ENCODE measurements around the gene SHH.

Gene SHH

GRCh38 chr7:155809332-155809946, 2.8 kb downstream of the SHH start:
- Histone ChIP-seq H3K4me1 (ENCODE audit: insufficient read depth, low read length, poor library complexity, severe bottlenecking) (peaks cover 9% of the 10 kb centered on the region), H3K4me2 (ENCODE audit: low read depth, low read length, poor library complexity, severe bottlenecking) (no peak overlapping the region), H3K9me3 (ENCODE audit: insufficient read depth, low read depth, low read length) (no peaks in the 10 kb centered on the region), H3K27me3 (ENCODE audit: insufficient read depth, low read length, poor library complexity, severe bottlenecking) (no peaks in the 10 kb centered on the region), H3K9ac (ENCODE audit: low read depth, low read length, poor library complexity, severe bottlenecking) (no peak overlapping the region), H4K20me1 (ENCODE audit: insufficient read depth, low read length, poor library complexity, severe bottlenecking) (no peaks in the 10 kb centered on the region), H3F3A (ENCODE audit: low read depth) (no peaks in the 10 kb centered on the region), H3K4me3 (ENCODE audit: low read length, poor library complexity, severe bottlenecking) (no peak overlapping the region), H3K79me2 (ENCODE audit: insufficient read depth, low read length) (no peaks in the 10 kb centered on the region), H3K9me2 (replicated peaks; ENCODE audit: low read depth, low read length) (no peaks in the 10 kb centered on the region), H3K36me3 (ENCODE audit: insufficient read depth, low read length) (no peaks in the 10 kb centered on the region), H2AFZ (ENCODE audit: low read length) (no peak overlapping the region)
- TF ChIP-seq EZH2phosphoT487 (IDR thresholded peaks at IDR 0.05; ENCODE audit: borderline replicate concordance), result no peak
- TF ChIP-seq, protein P1, sequence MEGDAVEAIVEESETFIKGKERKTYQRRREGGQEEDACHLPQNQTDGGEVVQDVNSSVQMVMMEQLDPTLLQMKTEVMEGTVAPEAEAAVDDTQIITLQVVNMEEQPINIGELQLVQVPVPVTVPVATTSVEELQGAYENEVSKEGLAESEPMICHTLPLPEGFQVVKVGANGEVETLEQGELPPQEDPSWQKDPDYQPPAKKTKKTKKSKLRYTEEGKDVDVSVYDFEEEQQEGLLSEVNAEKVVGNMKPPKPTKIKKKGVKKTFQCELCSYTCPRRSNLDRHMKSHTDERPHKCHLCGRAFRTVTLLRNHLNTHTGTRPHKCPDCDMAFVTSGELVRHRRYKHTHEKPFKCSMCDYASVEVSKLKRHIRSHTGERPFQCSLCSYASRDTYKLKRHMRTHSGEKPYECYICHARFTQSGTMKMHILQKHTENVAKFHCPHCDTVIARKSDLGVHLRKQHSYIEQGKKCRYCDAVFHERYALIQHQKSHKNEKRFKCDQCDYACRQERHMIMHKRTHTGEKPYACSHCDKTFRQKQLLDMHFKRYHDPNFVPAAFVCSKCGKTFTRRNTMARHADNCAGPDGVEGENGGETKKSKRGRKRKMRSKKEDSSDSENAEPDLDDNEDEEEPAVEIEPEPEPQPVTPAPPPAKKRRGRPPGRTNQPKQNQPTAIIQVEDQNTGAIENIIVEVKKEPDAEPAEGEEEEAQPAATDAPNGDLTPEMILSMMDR (conservative IDR thresholded peaks at IDR 0.05; ENCODE audit: low read length), result no peak

- Histone ChIP-seq H3K9me3 (ENCODE audit: insufficient read depth, low read depth, low read length) (no peaks in the 10 kb centered on the region), H3K36me3 (ENCODE audit: insufficient read depth, low read length) (no peaks in the 10 kb centered on the region), H2AFZ (ENCODE audit: low read length) (no peak overlapping the region), H3K27me3 (ENCODE audit: insufficient read depth, low read length, poor library complexity, severe bottlenecking) (peaks cover 1% of the 10 kb centered on the region), H3K9me2 (replicated peaks; ENCODE audit: low read depth, low read length) (no peaks in the 10 kb centered on the region), H4K20me1 (ENCODE audit: insufficient read depth, low read length, poor library complexity, severe bottlenecking) (no peaks in the 10 kb centered on the region), H3K4me3 (ENCODE audit: low read length, poor library complexity, severe bottlenecking) (no peak overlapping the region), H3F3A (ENCODE audit: low read depth) (no peaks in the 10 kb centered on the region), H3K9ac (ENCODE audit: low read depth, low read length, poor library complexity, severe bottlenecking) (no peak overlapping the region), H3K4me2 (ENCODE audit: low read depth, low read length, poor library complexity, severe bottlenecking) (no peak overlapping the region), H3K4me1 (ENCODE audit: insufficient read depth, low read length, poor library complexity, severe bottlenecking) (peaks cover 12% of the 10 kb centered on the region), H3K79me2 (ENCODE audit: insufficient read depth, low read length) (no peaks in the 10 kb centered on the region)
- TF ChIP-seq, protein P1 (conservative IDR thresholded peaks at IDR 0.05; ENCODE audit: low read length), result no peak
- no peak for TF ChIP-seq EZH2phosphoT487 (IDR thresholded peaks at IDR 0.05; ENCODE audit: borderline replicate concordance)
These were observed 3.5 kb downstream of the SHH start for GRCh38 chr7:155808549-155809331.

DNA sequence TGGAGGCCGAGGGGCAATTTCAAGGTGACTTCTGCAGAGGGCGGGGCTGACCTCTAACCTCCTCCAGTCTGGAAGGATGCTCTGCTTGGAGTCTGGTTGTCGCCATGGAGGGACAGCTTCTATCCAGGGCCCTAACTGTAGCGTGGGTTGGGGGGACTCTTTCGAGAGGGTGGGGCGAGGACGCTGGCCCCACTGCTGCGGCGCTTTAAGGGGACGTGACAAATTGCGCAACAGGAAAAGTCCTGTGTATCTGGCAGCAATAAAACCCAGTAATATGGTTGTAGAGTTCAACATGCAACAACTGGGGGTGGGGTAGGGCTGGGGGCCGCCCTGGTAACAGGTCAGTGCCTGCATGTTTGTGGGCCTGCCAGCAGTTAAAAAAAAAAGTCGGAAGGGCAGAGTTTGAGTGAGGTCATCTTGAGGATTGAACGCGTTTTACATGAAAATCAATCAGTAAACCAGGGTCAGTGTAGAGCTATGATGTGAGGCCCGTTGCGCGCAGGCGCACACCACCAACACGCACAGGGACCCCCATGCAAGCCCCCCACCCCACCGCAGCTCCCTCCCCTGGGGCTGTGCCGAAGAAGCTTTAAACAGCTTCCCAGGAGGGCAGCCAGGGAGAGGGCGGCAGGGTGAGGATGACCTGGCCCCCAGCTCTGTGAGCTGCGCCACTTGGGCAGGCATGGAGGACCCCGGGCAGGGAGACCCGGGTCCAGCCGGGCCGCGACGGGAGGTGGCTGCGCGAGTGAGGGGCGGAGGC, 4.3 kb downstream of the SHH start:
- no peaks in the 10 kb centered on the region for H3K79me2 ChIP-seq (ENCODE audit: insufficient read depth, low read length)
- peaks cover 12% of the 10 kb centered on the region for H3K4me1 ChIP-seq (ENCODE audit: insufficient read depth, low read length, poor library complexity, severe bottlenecking)
- H3K4me3 ChIP-seq (ENCODE audit: low read length, poor library complexity, severe bottlenecking), result no peak overlapping the region
- no peaks in the 10 kb centered on the region for H3K36me3 ChIP-seq (ENCODE audit: insufficient read depth, low read length)
- H3K9me3 ChIP-seq (ENCODE audit: insufficient read depth, low read depth, low read length), result no peaks in the 10 kb centered on the region
- peaks cover 4% of the 10 kb centered on the region for H3K27me3 ChIP-seq (ENCODE audit: insufficient read depth, low read length, poor library complexity, severe bottlenecking)
- H3F3A ChIP-seq (ENCODE audit: low read depth), result no peaks in the 10 kb centered on the region
- no peak overlapping the region for H3K4me2 ChIP-seq (ENCODE audit: low read depth, low read length, poor library complexity, severe bottlenecking)
- no peaks in the 10 kb centered on the region for H4K20me1 ChIP-seq (ENCODE audit: insufficient read depth, low read length, poor library complexity, severe bottlenecking)
- TF ChIP-seq, protein P1 (conservative IDR thresholded peaks at IDR 0.05; ENCODE audit: low read length), result no peak
- TF ChIP-seq EZH2phosphoT487 (IDR thresholded peaks at IDR 0.05; ENCODE audit: borderline replicate concordance), result no peak
- no peaks in the 10 kb centered on the region for H3K9me2 ChIP-seq (replicated peaks; ENCODE audit: low read depth, low read length)
- H3K9ac ChIP-seq (ENCODE audit: low read depth, low read length, poor library complexity, severe bottlenecking), result no peak overlapping the region
- no peak overlapping the region for H2AFZ ChIP-seq (ENCODE audit: low read length)

All from Loucy (cell line).